NOMO-1 (cell line): Measurements from ENCODE around the gene ABCB8.

Experiments used
- DNase-seq, 2 experiments: peaks; one replicate each; lab custom pipeline; 2025; ENCODE audit not compliant: unreplicated experiment in 2 of 2; lab: John Stamatoyannopoulos, UW

The ABCB8 gene

DNA sequence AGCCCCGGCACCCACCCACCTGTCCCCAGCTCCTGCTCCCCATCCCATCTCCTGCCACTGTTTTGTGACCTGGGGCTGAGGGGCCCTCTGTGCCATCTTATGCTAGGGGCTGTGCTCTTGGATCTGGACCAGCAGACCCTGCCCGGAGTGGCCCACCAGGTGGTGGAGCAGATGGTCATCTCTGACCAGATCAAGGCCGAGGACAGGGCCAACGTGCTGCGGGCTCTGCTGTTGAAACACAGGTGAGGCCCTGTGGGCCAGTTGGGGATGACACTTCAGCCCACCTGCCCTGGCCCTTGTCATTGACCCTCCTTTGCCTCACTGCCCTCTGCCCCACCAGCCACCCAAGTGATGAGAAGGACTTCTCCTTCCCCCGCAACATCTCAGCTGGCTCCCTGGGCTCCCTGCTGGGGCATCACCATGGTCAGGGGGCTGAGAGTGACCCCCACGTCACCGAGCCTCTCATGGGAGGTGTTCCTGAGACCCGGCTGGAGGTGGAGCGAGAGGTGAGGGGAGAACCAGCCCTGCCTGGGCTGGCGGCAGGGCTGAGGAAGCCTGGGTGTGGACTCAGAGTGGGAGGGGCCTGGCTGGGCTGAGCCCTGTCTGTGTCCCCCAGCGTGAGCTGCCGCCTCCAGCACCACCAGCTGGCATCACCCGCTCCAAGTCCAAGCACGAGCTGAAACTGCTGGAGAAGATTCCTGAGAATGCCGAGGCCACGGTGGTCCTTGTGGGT lies 41.8 kb downstream of the ABCB8 start:
- DNase-seq = no peak

DNA sequence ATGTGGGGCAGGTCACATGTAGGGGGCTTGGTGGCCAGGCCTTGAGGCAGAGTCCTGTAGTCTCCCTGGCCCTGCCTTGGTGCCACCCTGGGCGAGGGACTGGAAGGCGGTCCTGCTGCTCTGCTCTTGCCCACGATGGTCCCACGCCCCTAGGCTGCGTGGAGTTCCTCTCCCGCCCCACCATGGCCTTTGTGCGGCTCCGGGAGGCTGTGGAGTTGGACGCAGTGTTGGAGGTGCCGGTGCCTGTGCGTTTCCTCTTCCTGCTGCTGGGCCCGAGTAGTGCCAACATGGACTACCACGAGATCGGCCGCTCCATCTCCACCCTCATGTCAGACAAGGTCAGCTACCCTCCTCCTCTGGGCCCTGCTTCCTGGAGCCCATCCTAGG lies 42.3 kb downstream of the ABCB8 start:
- no peak for DNase-seq

DNA sequence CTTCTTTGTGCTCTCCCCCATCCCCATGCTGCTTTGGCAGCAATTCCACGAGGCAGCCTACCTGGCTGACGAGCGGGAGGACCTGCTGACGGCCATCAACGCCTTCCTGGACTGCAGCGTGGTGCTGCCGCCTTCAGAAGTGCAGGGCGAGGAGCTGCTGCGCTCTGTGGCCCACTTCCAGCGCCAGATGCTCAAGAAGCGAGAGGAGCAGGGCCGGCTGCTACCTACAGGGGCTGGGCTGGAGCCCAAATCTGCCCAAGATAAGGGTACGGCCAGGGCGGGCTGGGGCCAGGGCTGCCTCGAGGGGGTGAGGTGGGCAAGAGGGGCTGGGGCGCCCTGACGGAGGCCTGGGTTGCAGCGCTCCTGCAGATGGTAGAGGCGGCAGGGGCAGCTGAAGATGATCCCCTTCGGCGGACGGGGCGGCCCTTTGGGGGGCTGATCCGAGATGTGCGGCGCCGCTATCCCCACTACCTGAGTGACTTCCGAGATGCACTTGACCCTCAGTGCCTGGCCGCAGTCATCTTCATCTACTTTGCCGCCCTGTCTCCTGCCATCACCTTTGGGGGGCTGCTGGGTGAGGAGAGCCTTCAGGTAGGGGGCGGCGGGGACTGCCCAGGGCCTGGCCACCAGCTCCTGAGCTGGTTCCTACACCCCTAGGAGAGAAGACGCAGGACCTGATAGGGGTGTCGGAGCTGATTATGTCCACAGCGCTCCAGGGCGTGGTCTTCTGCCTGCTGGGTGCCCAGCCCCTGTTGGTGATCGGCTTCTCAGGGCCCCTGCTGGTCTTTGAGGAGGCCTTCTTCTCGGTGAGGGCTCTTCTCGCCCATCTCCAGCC lies 43.0 kb downstream of the ABCB8 start:
- no peak for DNase-seq

DNA sequence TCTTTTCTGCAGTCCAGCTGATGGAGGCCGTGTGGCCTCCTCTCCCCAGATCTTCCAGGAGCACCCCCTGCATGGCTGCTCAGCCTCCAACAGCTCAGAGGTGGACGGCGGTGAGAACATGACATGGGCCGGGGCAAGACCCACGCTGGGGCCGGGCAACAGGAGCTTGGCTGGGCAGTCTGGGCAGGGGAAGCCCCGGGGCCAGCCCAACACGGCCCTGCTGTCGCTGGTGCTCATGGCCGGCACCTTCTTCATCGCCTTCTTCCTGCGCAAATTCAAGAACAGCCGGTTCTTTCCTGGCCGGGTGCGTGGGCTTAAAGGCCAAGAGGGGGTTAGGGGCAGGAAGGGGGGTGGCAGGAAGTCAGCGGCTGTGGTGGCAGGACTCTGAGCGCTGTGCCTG lies 45.7 kb downstream of the ABCB8 start:
- no peak for DNase-seq

DNA sequence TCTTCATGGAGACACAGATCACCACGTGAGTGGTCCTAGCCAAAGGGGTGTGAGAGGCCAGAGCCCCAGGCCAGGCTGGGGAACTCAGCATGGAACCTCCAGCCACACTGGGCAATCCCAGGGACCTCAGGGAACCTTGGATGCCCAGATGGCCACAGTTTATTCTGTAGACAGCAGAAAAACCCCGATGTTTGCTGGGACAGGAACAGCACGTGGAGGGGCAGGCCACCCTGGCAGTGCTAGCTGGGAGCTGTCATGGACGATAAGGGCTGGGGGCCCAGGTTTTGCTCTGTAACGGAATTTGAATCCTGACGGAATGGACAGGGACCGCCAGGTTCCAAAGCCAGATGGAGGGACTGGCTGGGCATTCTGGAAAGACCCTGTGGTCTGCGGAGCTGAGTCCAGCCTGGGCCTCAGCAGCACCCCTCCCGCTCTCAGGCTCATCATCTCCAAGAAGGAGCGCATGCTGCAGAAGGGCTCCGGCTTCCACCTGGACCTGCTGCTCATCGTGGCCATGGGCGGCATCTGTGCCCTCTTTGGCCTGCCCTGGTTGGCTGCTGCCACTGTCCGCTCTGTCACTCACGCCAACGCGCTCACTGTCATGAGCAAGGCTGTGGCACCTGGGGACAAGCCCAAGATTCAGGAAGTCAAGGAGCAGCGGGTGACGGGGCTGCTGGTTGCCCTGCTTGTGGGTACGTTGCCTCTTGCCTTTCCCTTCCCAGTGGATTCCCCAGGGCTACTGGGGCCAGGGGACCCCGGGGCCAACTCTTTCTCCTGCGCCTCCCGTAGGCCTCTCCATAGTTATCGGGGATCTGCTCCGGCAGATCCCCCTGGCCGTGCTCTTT lies 46.8 kb downstream of the ABCB8 start:
- DNase-seq = no peak

DNA sequence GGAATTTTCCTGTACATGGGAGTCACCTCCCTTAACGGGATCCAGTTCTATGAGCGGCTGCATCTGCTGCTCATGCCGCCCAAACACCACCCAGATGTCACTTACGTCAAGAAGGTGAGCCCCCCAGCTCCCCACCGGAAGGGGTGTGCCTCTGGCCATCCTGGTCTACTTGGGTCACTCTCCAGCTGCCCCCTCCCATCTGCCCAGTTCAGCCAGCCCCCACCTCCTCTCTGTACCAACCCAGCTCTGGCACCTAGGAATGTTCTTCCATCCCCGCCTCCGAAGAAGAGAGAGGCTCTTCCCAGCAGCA lies 47.4 kb downstream of the ABCB8 start:
- DNase-seq = no peak

DNA sequence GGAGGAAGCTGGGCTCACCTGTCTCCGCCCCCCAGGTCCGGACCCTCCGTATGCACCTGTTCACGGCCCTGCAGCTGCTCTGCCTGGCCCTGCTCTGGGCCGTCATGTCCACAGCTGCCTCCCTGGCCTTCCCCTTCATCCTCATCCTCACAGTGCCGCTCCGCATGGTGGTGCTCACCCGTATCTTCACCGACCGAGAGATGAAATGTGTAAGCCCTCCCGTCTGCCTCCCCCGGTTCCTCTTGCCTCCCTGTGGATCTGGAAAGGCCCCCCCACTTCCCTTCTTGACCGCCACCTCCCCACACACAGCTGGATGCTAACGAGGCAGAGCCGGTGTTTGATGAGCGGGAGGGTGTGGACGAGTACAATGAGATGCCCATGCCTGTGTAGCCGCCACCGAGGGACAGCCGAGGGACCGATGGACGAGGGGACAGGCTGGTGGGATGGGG lies 47.8 kb downstream of the ABCB8 start:
- no peak for DNase-seq

DNA sequence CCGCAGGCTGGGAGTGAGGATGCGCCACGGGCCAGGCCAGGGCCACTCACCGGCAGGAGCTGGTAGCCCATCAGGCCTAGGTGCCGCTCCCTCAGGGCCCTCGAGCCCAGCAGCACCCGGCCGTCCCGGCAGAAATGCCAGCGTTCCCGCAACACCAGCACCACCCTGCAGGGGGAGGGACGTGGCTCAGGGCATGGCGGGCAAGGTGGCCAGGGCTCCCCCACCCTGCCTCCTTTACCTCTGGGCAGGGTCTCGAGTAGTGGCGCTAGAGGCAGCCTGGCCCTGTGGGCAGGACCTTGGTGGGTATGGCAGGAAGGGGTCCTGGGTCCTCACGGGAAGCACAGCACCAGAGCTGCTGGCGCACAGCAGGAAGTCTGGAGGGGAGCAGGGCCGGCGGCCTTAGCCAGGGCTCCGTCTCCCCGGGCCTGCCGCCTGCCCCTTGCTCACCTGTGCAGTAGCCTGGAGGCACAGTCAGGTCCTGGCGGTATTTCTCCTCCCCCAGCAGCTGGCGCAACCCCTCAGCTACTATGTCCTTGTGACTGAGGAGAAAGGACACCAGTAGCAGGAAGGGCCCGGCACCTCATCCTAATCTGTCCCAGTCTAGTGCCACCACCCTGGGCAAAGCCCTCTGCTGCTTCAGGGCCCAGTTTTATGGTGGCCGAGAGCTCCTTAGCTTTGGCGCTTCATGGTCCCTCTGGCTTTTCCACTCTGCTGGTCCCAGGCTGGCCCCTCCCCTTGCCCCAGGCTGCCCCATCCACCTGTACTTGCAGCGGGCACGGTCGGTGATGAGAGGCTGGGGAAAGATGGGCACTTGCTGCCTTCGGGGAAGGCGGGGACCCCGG lies 48.8 kb downstream of the ABCB8 start:
- DNase-seq = no peak

DNA sequence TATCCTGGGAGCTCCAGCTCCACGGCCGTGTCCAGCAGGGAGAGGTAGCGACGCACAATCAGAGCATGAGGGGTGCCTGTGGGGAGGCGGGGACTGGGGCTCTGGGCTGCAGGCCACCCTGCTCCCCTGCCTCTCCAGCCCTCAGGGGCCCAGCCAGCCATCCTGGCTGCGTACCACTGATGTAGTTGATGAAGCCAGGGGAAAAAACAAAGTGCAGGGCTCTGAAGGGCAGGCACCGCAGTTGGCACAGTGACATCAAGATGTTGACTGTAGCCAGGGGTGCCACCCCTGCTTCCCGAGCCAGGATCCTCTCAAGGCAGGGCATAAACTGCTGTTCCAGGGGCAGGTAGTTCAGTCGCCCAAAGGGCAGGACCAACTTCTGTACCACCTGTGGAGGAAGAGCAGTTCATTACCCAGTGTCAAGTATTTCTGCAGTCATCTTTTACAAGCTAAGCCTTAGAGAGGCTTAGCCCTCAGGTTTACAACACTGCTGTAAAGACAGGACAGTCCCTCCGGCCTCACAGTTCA lies 49.5 kb downstream of the ABCB8 start:
- DNase-seq = no peak

DNA sequence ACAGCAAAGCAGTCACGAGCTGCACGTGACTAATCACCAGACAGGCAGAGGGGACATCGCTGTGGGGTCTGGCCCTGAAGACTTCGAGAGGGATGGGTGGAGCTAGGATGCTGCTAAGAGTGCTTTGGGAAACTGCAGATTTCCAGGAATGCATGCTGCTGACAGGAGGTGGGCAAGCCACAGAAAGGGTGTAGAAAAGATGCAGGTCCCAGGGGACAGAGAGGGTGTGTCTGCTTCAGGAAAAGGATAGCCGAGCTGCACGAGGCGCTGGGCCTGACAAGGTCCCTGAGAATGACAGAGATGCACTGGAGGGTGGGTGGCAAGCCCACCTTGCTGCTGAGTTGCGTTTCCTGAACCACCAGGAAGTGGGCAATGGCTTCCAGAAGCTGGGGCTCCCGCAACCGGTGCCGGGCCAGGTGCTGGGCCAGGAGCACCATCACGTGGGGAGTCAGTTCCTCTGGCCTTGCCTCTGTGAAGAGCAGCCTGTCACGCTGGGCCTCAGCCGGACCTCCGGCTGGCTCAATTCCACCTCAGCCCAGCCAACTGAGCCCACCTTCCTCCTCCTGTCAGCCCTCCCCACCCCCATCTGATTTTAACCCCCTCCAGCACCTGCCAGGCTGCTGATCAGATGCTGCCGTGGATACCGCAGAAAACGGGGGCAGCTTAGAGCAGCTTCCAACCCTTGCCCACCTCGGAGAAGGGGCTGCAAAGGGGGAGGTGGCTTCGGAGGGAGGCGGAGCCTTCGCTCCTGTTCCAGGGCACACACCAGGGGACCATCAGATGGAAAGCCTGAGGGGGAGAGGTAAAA lies 50.2 kb downstream of the ABCB8 start:
- no peak for DNase-seq

DNA sequence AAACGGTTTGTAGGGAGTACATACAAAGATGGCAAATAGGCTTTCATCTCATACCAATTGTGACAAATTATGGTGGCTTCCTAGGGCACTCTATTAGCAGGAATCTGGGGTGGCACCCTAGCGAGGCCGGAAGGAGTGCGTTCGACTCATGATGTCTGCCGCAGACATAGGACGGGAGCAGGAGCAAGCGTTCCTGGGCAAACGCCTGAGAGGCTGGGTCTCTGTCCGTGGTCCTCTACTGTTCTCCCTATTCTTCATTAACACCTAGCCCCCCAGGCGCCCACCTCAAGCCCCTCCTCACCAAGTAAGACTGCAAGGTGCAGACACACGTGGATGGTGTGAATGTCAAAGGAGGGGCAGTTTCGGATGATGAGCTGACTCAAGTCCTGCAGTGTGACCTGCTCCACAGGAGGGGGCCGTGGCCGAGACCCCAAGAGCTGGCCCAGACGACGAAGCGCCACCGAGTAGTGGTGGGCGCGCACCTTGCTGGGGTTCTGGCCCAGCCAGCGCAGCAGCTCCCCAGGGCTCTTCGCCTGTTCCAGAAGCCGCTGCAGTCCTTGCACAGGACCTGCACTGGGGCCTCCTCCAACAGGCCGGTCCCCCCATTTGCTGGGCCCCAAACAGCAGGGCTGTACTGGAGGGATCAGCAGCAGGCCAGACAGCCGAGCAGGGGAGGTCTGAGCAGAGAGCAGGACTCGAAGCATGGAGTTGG lies 51.1 kb downstream of the ABCB8 start:
- no peak for DNase-seq

DNA sequence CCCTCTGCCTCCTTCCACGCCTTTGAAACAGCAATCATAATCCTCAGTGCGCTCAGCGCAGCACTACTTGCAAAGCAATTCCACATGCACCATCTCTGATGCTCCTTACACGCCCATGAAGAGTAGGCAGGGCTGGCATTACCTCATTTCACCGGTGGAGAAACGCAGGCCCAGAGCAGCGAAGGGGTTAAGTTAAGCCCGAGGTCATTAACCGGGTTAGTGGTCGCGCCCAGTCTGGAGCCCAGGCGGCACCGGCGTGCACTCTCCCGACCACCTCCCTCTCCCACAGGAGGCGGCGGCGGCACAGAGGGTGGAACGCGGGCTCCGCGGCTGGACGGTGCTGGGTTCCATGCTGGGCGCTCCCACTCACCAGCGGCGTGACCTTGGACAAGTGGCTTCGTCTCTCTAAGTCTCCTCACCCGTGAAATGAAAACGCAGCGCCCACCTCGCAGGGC lies 51.8 kb downstream of the ABCB8 start:
- no peak for DNase-seq

DNA sequence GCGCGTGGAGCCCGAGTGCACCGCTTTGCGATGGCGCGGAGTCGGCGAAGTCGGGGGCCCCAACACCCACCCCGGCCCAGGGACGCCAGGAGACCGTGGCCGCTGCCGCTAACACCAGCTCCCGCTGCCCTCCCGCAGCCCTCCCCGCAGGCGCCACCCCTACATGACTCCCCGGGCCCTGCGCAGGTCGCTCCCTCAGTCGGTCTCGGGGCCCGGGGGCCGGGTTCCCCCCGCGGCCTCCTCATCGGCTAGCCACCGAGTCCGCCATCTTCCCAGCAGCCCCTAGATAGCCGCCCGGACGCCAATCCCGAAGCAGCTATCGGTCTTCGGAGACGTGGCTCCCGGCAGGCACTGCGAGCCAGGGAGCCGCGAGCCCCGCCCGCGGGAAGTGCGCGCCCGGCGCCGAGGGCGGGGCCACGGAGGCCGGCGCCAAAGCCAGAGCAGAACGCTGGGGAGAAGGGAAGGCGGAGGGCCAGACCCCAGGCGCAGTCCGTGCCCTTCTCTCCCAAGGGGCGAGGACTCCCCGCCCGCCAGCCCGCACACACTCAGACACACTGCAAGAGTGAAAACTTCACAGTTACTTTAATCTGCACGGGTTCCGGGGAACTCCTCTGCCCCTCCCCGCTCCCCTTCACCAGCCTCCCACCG lies 52.4 kb downstream of the ABCB8 start, which contains the start of gene FASTK:
TSS of gene FASTK (minus strand) at position 288 of the 648 bp plus-strand sequence. CDS start at position 245, 43 bp downstream.
- peak; percentile 66 to 78 for DNase-seq

DNA sequence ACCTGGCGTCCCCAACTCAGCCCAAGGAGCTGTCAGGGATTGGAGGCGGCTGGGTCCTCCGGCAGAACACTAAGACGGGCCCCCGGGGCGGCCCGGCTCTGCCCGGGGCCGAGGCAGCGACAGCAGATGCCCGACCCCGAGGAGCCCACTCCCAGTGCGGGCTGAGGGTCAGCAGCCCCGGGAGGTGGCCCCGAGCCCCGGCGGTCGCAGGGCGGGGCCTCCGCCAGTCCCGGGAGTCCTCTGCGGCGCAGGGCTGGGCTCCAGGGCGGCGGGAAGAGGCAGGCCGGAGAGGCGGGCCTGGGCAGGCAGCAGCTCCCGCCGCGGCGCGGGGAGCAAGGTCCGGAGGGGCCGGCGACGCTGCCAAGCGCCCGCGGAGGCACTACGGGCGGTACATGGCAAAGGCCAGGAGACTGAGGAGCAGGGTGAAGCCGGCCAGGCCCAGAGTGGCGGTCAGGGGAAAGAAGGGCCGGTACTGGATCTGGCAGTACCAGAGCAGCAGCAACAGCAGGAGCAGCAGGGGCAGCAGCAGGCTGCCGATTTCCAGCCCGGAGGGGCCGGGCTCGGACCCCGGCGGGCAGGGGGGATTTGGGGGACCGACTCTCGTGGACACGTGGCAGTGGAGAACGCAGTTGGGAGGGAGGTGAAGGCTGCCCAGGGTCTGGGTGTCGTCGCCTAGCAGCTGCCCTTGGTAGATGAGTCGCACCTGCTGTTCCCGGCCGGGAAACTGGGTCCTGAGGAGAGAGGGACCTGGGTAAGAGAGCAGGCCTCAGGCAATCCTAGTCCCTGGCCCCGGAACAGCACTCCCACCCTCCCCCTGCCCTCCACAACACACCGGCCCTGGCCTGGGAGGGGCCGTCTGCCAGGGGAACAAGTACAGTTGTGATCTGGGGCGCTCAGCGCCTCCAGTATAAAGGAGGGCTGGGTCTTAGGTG lies 53.2 kb downstream of the ABCB8 start:
- no peak for DNase-seq

DNA sequence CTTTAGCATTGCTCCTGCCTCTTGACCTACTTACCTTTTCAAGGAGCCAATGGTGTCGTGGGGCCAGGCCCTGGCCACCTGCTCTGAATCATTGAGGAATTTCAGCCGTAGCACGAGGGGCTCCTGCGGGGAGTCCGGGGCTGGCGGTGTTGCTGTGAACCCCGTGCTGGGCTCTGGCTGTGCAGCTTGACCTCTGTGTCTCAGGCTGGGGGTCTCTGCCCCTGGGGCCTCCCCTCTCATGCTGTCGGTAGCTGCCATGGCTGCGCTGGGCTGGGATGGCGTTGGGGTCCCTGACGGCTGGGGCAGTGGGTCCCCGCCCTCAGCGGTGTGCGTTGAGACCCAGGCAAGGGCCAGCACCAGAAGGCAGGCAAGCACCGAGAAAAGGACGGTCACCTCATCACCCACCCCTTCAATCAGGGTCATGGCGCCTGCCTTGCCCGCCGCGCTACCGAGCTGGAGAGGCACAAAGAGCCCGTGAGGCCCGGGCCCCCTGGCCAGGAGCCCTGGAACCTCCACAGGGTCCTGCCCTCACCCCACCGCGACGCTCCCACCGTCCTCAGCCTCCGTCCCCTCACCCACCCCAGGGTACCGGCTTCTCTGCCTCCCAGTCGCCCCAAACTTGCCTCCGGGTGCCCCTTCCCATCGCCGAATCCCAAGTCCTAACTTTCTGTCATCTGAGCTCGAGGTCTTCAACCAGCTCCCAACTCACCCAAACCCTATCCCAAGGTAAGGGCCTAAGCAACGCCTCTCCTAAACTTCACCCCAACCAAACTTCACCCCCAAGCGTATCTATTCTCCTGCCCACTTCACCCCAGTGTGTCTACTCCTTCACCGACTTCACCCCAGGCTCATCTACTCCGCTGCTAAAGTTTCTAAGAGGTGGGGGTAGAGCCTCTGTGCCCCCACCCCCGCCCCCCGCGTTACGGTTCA lies 54.2 kb downstream of the ABCB8 start:
- no peak for DNase-seq
